Keratinocyte (primary cell): Measurements from ENCODE around the gene GARIN5B. TPM values are rescaled to one million over a fixed set of nuclear protein-coding genes. Genes with fewer than 3 reads are reported as not detected.

ENCODE experiments used
- DNase-seq: peaks from one replicate; pipeline ENCODE4 v3.0.0-alpha.2; 2011; ENCODE audit warnings: low read depth, missing footprints, low spot score
- FAIRE-seq: peaks from 2 replicates; lab custom pipeline; 2011; peaks lifted over from hg19 to GRCh38; lab: Jason Lieb, UNC
- H2AFZ ChIP-seq: 2 replicates; pipeline ENCODE4 v1.6.0; 2012; ENCODE audit warnings: low read length, control low read depth, inconsistent platforms; ENCODE audit not compliant: control insufficient read depth
- H3K27ac ChIP-seq: 2 replicates; pipeline ENCODE4 v1.5.1; 2011; ENCODE audit warnings: low read length; ENCODE audit not compliant: control insufficient read depth, insufficient read depth
- H3K27me3 ChIP-seq: 3 replicates; pipeline ENCODE4 v1.6.0; 2011; ENCODE audit warnings: low read length; ENCODE audit not compliant: control insufficient read depth, insufficient read depth; ENCODE audit errors: extremely low read depth
- H3K36me3 ChIP-seq, 2 experiments: 2 replicates in 1 of 2; 3 replicates in 1 of 2; pipeline ENCODE4 v1.5.1; 2011; ENCODE audit warnings: low read length in 2 of 2, mild to moderate bottlenecking in 1 of 2; ENCODE audit not compliant: control insufficient read depth in 2 of 2, insufficient read depth in 2 of 2; ENCODE audit errors: extremely low read depth in 1 of 2
- H3K4me1 ChIP-seq: 3 replicates; pipeline ENCODE4 v1.5.1; 2011; ENCODE audit warnings: low read length; ENCODE audit not compliant: control insufficient read depth, insufficient read depth; ENCODE audit errors: extremely low read depth
- H3K4me2 ChIP-seq: 3 replicates; pipeline ENCODE4 v1.6.0; 2011; ENCODE audit warnings: low read depth, low read length; ENCODE audit not compliant: control insufficient read depth, insufficient read depth; ENCODE audit errors: extremely low read depth
- H3K4me3 ChIP-seq, 3 experiments: fragments of 200-600 bp in 1 of 3; sonication (generic) in 1 of 3; 2 replicates in 2 of 3; 3 replicates in 1 of 3; pipeline ENCODE4 v1.5.1; 2011 to 2016; ENCODE audit warnings: low read length in 3 of 3, mild to moderate bottlenecking in 3 of 3, control low read depth in 2 of 3, inconsistent platforms in 1 of 3, low read depth in 1 of 3, mixed read lengths in 1 of 3, mixed run types in 1 of 3, moderate library complexity in 1 of 3; ENCODE audit not compliant: control insufficient read depth in 2 of 3, insufficient read depth in 2 of 3; ENCODE audit errors: extremely low read depth in 1 of 3
- H3K79me2 ChIP-seq: 2 replicates; pipeline ENCODE4 v1.6.0; 2012; ENCODE audit warnings: low read length; ENCODE audit not compliant: control insufficient read depth, insufficient read depth
- H3K9ac ChIP-seq: 3 replicates; pipeline ENCODE4 v1.6.0; 2011; ENCODE audit warnings: low read length; ENCODE audit not compliant: control insufficient read depth, insufficient read depth; ENCODE audit errors: extremely low read depth
- H3K9me1 ChIP-seq: 3 replicates; pipeline ENCODE4 v1.6.0; 2011; ENCODE audit warnings: low read length; ENCODE audit not compliant: control insufficient read depth, insufficient read depth; ENCODE audit errors: extremely low read depth
- H3K9me3 ChIP-seq: 2 replicates; pipeline ENCODE4 v1.5.1; 2012; ENCODE audit warnings: low read depth, low read length; ENCODE audit not compliant: control insufficient read depth
- H4K20me1 ChIP-seq: 3 replicates; pipeline ENCODE4 v1.6.0; 2011; ENCODE audit warnings: low read length; ENCODE audit not compliant: control insufficient read depth, insufficient read depth; ENCODE audit errors: extremely low read depth
- EZH2 ChIP-seq: IDR thresholded peaks from one replicate; pipeline ENCODE4 v1.6.1; 2012; ENCODE audit warnings: inconsistent platforms, mild to moderate bottlenecking, low read length, moderate library complexity
- dilution Hi-C: fragments of 300-500 bp; cut with MboI; formaldehyde crosslinking; loops from one replicate; pipeline ENCODE4 v1.7.0; 2020; ENCODE audit warnings: low sequenced_read_pairs; ENCODE audit not compliant: extremely low pct_ligation_motif_present
- polyA plus RNA-seq, 5 experiments: library from polyadenylated mRNA; depleted of rRNA in 3 of 5; stranded (reverse) in 3 of 5; stranded (forward) in 1 of 5; unstranded in 1 of 5; fragments of >200 nt; gene quantifications; 1 replicate in 1 of 5; 2 replicates in 3 of 5; 3 replicates in 1 of 5; pipeline versions ENCODE4 v1.2.1 to v1.2.3, GENCODE V29; 2011 to 2012; ENCODE audit warnings: missing spikeins in 2 of 5, low read depth in 1 of 5, low replicate concordance in 1 of 5
- TF ChIP-seq, protein P1 (sequence below), 3 experiments: IDR thresholded peaks in 1 of 3; conservative IDR thresholded peaks in 1 of 3; optimal IDR thresholded peaks in 1 of 3; 2 replicates in 2 of 3; 3 replicates in 1 of 3; pipeline versions ENCODE3 to v1.5.1; 2011; ENCODE audit warnings: low read length in 3 of 3, mild to moderate bottlenecking in 3 of 3, moderate library complexity in 2 of 3, control low read depth in 1 of 3, inconsistent platforms in 1 of 3; ENCODE audit not compliant: insufficient read depth in 2 of 3; ENCODE audit errors: extremely low read depth in 1 of 3

The GARIN5B gene
- polyA plus RNA-seq, 1 donor (not counting 4 experiments of a cell fraction or from before 2014, with no cell fraction given) = not detected

DNA sequence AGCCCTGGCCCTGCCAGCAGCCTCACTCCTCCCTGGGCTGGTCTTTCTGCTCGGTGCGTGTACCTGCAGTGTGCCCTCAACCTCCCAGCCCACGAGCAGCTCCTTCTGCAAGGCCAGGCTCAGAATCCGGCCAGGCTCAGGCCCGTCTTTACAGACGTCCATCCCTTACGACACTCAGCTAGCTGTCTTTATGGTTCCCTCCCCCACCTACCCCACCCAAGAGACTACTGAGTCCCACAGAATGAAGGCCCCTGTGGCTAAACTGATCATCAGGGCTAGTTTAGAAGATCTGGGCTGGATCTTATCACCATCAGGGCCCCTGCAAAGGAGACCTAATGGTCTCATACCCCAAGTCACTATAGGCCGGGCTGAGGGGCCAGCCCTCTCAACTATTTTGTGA lies 48.7 kb downstream of the GARIN5B start:
- no peaks in the 10 kb centered on the region for H3K9me3 ChIP-seq
- dilution Hi-C loops = no loop called here
- no peaks in the 10 kb centered on the region for H4K20me1 ChIP-seq
- no peak for FAIRE-seq
- DNase-seq = no peak
- H3K9ac ChIP-seq = no peak overlapping the region
- no peaks in the 10 kb centered on the region for H3K27me3 ChIP-seq
- no peak overlapping the region for H2AFZ ChIP-seq
- H3K27ac ChIP-seq = no peak overlapping the region
- H3K4me3 ChIP-seq = no peak overlapping the region
- TF ChIP-seq EZH2 = no peak
- TF ChIP-seq, protein P1, sequence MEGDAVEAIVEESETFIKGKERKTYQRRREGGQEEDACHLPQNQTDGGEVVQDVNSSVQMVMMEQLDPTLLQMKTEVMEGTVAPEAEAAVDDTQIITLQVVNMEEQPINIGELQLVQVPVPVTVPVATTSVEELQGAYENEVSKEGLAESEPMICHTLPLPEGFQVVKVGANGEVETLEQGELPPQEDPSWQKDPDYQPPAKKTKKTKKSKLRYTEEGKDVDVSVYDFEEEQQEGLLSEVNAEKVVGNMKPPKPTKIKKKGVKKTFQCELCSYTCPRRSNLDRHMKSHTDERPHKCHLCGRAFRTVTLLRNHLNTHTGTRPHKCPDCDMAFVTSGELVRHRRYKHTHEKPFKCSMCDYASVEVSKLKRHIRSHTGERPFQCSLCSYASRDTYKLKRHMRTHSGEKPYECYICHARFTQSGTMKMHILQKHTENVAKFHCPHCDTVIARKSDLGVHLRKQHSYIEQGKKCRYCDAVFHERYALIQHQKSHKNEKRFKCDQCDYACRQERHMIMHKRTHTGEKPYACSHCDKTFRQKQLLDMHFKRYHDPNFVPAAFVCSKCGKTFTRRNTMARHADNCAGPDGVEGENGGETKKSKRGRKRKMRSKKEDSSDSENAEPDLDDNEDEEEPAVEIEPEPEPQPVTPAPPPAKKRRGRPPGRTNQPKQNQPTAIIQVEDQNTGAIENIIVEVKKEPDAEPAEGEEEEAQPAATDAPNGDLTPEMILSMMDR (optimal IDR thresholded peaks at IDR 0.05 in 1 of 3, IDR thresholded peaks at IDR 0.05 in 1 of 3, conservative IDR thresholded peaks at IDR 0.05 in 1 of 3; ENCODE audit: extremely low read depth in 1 of 3, insufficient read depth in 2 of 3, low read length in 3 of 3) = no peak
- H3K4me2 ChIP-seq = no peak overlapping the region
- H3K4me1 ChIP-seq = peaks cover 6% of the 10 kb centered on the region
- no peaks in the 10 kb centered on the region for H3K79me2 ChIP-seq
- H3K9me1 ChIP-seq = no peaks in the 10 kb centered on the region
- no peaks in the 10 kb centered on the region for H3K36me3 ChIP-seq

- no peaks in the 10 kb centered on the region for H4K20me1 ChIP-seq
Observed at GRCh38 chr19:55312621-55313512, 50.2 kb downstream of the GARIN5B start.

More at GRCh38 chr19:55312621-55313512, 50.2 kb downstream of the GARIN5B start:
- Histone ChIP-seq H3K27ac (no peak overlapping the region), H3K36me3 (no peaks in the 10 kb centered on the region), H3K9ac (no peak overlapping the region), H3K4me1 (peaks cover 6% of the 10 kb centered on the region), H3K79me2 (no peaks in the 10 kb centered on the region), H3K4me2 (no peak overlapping the region), H2AFZ (no peak overlapping the region), H3K4me3 (no peak overlapping the region), H3K9me1 (no peaks in the 10 kb centered on the region), H3K9me3 (no peaks in the 10 kb centered on the region), H3K27me3 (no peaks in the 10 kb centered on the region)
- TF ChIP-seq, protein P1 (optimal IDR thresholded peaks at IDR 0.05 in 1 of 3, IDR thresholded peaks at IDR 0.05 in 1 of 3, conservative IDR thresholded peaks at IDR 0.05 in 1 of 3; ENCODE audit: extremely low read depth in 1 of 3, insufficient read depth in 2 of 3, low read length in 3 of 3) = no peak
- TF ChIP-seq EZH2 = no peak
- dilution Hi-C loops = no loop called here
- FAIRE-seq = no peak
- DNase-seq = no peak
